Ishikawa (cell line): Measurements from ENCODE around the gene S100A13.

Experiments used
- EGR1 ChIP-seq: IDR thresholded peaks from 2 replicates; pipeline ENCODE4 v1.6.1; 2012
- EP300 ChIP-seq: IDR thresholded peaks from 2 replicates; pipeline ENCODE4 v1.6.1; 2012; ENCODE audit warnings: borderline replicate concordance
- MAX ChIP-seq: IDR thresholded peaks from 2 replicates; pipeline ENCODE4 v1.6.1; 2012
- RAD21 ChIP-seq: IDR thresholded peaks from 2 replicates; pipeline ENCODE4 v1.6.1; 2012; ENCODE audit warnings: low read depth
- TAF1 ChIP-seq: IDR thresholded peaks from 2 replicates; pipeline ENCODE4 v1.6.1; 2012; ENCODE audit warnings: low read depth, mild to moderate bottlenecking

- no peak for TF ChIP-seq MAX
- no peak for TF ChIP-seq TAF1
- TF ChIP-seq RAD21: no peak
- TF ChIP-seq EGR1: no peak
- no peak for TF ChIP-seq EP300
Observed at GRCh38 chr1:153662269-153662668, 35.0 kb upstream of the S100A13 start.
